Esophagus muscularis mucosa (tissue), 4 donors: ENCODE data around the gene SLN.
"Not testable (repeated sequence)": the region's sequence is repeated elsewhere in the genome, so short reads cannot be mapped to it uniquely, and the experiment has no call there.

Experiments
- EP300 ChIP-seq: sonication (generic); formaldehyde crosslinking; IDR thresholded peaks from one replicate; pipeline ENCODE4 v1.6.1; 2017; ENCODE audit warnings: antibody characterized with exemption
- POLR2A ChIP-seq: fragments of 450-650 bp; IDR thresholded peaks from one replicate; pipeline ENCODE4 v1.6.1; 2017; ENCODE audit warnings: antibody characterized with exemption, moderate library complexity, mild to moderate bottlenecking, low read depth
- POLR2AphosphoS5 ChIP-seq, 2 donors: sonication (generic); formaldehyde crosslinking; IDR thresholded peaks; one replicate each; pipeline ENCODE4 v1.6.1; 2017; ENCODE audit warnings: antibody characterized with exemption in 2 of 2
- TF ChIP-seq, protein P1 (sequence below), 3 experiments: fragments of 200-600 bp in 2 of 3; fragments of 450-650 bp in 1 of 3; sonication (generic) in 2 of 3; IDR thresholded peaks; one replicate each; pipeline ENCODE4 v1.5.1; 2017 to 2019; ENCODE audit warnings: antibody characterized with exemption in 3 of 3, mild to moderate bottlenecking in 2 of 3, moderate library complexity in 1 of 3

GRCh38 chr11:107758719-107759355 lies 47.0 kb upstream of the SLN start:
- TF ChIP-seq, protein P1, sequence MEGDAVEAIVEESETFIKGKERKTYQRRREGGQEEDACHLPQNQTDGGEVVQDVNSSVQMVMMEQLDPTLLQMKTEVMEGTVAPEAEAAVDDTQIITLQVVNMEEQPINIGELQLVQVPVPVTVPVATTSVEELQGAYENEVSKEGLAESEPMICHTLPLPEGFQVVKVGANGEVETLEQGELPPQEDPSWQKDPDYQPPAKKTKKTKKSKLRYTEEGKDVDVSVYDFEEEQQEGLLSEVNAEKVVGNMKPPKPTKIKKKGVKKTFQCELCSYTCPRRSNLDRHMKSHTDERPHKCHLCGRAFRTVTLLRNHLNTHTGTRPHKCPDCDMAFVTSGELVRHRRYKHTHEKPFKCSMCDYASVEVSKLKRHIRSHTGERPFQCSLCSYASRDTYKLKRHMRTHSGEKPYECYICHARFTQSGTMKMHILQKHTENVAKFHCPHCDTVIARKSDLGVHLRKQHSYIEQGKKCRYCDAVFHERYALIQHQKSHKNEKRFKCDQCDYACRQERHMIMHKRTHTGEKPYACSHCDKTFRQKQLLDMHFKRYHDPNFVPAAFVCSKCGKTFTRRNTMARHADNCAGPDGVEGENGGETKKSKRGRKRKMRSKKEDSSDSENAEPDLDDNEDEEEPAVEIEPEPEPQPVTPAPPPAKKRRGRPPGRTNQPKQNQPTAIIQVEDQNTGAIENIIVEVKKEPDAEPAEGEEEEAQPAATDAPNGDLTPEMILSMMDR (IDR thresholded peaks at IDR 0.05): not testable (repeated sequence)
- TF ChIP-seq POLR2A; EP300; POLR2AphosphoS5 (IDR thresholded peaks at IDR 0.05): not testable (repeated sequence)
